HG03571 (cell line): Measurements from ENCODE around the gene USP6NL.
A peak's percentile ranks its signal among the peaks of the same experiment; 100 is the strongest.
"Not testable (repeated sequence)": the region's sequence is repeated elsewhere in the genome, so short reads cannot be mapped to it uniquely, and the experiment has no call there.

ENCODE experiments used
- ATAC-seq: cut with Tn5 transposase; IDR thresholded peaks from one replicate; pipeline ENCODE4 v1.9.1; 2021; ENCODE audit not compliant: unreplicated experiment

USP6NL gene

DNA sequence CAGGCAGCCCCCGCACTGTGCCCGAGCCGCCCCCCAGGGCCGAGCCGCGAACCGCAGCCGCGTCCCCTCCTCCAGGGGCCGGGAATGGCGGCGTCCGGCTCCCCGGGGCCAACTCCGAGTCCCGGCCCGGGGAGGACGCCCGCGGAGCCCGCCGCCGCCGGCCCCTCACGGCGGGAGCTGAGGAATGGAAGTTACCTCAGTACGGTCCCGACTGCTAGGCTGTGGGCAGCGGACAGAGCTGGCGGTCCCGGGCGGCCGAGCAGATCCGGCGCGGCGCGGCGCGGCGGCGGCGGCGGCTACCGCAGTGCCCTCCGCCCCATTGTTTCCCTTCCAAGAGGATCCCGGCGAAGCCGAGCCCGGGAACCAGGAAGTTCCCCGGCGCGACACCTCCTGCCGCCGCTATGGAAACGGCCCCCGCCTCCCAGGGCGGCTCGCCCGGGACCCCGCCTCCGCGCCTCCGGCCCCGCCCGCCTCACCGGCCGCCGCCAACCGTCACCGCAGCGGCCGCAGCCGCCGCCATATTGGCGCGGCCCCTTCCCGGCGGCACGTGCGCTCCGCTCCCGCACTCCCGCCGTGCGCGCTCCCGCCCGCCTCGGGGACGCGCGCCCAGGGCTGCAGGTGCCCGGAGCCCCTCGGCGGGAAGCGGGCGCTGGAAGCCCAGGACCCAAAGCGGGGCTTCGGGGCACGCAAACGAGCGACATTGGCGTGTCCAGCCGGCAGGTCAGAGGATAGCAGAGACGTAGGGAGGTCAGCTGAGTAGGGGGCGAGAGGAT is at the start of gene USP6NL:
TSS of gene USP6NL (minus strand) at position 403 of the 773 bp plus-strand sequence. CDS start 14,016 bp downstream, outside the sequence.
- ATAC-seq = peak; percentile 52

DNA sequence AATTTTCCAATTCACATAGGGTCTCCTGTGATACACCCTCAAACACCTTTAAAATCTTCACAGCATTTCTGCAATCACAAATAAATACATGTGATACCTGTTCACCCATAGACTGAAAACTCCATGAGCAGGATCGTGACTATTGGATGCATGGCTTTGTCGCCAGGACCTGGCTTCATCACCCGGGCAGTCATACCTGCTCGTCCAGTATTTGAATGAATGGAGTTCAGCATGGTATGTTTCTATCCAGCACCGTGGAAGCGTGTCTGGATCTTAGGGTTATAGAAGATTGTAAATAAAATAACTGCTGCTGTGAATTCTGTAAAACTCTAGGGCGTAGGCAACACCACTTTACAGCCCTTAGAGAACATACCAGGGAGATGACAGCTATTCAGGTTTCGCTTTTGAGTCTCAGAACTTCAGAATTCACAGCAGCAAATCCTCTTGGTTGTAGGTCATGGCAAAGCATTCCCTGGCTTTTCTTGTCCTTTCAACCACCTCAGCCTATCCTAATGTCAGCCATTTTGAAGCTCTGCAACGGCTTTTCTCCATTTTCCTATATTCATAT is 47.4 kb upstream of the USP6NL start:
- no peak for ATAC-seq

DNA sequence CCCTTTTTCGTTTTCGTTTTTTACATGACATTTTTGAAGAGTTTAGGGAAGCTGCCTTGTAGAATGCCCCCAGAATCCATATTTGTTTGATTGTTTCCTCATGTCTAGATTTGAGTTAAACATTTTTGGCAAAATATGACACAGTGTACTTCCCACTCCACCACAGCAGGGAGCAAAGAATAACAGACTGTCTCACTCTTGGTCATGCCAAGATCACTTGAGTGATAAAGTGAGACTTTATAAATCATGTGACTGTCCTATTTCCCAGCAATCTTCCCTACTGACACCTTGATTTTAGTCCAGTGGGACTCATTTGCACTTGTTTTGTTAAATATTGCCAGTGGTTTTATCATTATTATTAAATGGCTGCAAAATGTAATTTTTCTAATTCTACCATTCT is 44.4 kb upstream of the USP6NL start:
- ATAC-seq = no peak

DNA sequence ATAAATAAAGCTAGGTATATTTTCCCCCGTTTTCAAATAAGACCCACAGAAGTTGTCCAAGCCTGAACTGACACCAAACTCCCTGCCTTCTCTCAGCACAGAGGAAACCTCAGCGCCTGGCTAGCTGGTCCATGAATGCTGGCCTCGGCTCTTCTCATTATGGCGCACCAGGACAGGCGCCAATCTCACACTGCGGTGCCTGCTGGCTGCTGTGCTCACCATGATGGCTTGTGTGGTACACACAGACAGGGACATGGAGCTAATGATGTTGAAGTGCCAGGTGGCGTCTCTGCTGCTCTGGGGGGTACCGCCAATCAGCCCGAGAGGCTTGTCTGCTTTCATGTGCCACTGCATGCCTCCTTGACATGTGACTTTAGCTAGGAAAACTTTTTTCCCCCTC is 43.2 kb upstream of the USP6NL start:
- no peak for ATAC-seq

DNA sequence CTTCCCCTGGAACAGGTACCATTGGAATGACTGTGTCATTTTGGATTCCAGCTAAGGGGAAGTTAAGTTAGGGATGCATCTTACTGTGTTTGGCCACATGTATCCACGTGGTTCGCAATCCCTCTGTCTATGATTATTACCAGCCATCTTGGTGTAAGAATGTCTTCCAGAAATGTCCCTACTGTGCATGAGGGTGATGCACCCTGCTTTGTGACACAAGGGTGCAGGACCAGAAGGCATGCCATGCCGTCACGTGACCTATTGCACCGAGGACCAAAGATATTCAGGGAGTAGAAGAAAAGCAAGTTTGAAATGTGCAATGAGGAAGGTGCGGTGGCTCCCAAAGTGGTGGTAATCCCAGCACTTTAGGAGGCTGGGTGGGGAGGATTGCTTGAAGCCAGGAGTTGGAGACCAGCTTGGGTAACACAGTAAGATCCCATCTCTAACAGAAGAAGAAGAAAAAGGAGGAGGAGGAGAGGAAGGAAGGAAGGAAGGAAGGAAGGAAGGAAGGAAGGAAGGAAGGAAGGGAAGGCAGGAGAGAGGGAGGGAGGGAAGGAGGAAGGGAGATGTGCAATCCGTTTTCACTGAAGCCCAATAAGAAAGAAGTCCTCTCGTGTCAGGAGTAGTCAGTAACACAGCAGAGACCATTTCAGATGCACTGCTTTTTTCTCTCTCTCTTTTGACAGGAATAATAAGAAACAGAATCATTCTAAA is 42.5 kb upstream of the USP6NL start:
- ATAC-seq = no peak

DNA sequence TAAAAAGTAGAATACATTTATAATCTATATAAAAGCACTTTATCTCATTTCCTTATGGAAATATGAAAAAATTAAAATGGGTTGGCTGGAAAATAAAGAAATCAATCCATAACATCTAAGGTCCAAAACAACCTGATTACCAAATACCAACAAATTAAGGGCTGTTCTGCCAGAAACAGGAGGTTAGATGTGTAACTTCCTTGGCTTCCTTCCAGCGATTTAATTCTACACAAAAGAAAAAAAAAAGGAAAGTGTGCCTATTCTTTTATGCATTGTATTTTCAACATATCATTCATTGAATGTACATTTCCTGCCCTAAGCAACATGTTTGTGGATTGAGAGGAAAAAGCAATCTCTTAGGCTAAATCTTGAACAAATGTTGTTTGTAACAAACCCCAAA is 36.2 kb upstream of the USP6NL start:
- ATAC-seq = no peak

DNA sequence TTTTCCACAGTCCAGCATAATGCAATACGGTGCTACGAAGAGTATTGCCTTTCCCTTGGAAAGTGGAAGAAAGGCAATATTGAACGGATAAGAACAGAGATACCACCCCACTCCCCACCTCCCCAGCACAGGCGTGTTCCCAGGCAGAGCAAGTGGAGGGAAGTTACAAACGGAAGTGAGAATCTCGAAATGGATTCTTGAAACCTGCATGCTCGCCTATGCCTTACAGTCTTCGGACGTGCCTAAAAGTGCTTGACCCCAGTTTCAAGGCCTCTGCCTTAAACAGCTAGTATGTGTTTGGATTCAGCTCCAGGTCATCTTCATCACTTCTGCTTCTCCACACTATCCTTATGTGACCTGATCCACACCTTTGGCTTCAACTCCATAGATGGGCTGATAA is 35.0 kb upstream of the USP6NL start:
- no peak for ATAC-seq

DNA sequence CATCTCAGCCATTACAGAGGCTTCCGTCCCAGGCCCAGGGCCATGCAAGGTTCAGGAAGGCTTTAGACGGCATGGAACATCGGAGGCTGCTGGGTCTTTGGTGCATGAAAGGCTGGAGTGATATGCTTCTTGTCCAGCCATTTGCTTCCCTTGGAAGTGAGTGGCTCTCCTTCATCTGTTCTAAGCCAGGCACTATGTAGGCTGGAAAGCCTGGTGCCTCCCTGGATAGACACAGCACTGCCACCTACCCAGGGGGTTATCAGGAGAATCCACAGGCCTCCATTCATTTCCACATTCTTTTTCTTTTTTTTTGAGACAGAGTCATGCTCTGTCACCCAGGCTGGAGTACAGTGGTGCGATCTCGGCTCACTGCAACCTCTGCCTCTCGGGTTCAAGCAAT is 31.6 kb upstream of the USP6NL start:
- ATAC-seq = no peak

DNA sequence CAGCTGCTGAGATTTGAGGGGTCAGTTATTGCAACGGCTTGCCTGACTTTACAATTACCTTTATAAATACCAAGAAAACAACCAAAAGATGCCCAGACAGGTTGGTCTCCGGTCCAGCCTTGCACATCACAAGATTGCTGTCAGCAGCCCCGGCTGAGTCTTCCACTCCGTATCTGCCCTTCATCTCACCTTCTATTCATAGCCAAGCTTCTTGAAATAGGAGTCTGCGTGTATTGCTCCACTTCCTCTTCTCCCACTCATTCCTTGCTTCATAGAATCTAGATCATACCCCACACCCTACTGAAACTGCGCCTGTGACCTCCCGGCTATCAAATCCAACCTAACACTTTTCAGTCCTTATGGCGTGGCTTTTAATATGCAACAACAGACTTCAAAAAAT is 31.1 kb upstream of the USP6NL start:
- ATAC-seq = no peak

DNA sequence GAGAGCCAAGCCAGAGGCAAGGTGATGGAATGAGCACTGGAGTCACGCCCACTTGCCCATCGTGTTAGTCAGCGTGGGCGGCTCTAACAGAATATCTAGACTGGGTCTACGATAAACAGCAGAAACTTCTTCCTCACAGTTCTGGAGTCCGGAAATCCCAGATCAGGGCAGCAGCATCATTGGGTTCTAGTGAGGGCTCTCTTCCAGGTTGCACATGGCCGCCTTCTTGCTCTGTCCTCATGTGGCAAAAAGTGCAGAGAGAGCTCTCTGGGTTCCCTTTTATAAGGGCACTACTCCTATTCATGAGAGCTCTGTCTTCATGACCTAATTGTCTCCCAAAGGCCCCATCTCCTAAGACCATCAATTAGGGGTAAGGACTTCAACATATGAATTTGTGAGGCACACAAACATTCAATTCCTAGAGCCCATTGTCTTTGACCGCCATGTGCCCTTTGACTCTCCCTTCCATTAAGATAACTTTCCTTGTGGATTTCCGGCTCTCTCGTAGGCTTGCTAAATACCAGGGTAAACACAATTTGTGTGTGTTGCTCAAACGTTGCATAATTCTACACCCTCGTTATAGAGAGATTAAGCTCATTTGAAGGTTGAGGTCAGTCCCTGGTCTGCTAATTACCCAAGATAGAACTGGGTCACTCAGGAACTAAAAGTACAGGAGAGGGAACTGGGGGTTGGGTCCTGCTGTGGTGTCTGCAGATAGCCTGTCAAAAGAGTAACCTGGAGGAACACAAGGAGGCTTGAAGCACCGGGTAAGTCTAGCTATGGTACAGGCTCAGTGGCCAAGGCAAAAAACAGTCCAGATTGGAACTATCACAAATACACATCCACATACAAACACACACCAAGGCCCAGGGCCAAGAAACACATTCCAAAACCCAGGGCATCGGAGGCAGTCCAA is 28.7 kb upstream of the USP6NL start:
- no peak for ATAC-seq

DNA sequence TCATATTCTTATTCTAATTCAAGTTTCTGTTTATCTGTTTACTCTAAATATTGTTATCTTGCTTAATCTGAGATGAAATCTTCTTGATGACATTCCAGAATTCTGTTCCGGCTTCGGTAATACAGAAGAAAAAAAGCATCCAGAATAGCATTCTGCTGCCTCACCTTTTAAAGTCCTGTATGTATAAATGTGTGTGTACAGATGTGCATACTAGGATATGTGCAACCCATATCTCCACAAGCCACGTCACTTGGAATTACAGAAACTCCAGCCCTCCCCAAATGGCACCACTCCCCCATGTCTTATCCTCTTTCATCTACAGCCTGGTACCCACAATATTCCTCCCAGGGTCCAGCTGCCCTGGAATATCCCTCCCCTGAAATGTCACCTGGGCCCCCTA is 27.9 kb upstream of the USP6NL start:
- no peak for ATAC-seq

DNA sequence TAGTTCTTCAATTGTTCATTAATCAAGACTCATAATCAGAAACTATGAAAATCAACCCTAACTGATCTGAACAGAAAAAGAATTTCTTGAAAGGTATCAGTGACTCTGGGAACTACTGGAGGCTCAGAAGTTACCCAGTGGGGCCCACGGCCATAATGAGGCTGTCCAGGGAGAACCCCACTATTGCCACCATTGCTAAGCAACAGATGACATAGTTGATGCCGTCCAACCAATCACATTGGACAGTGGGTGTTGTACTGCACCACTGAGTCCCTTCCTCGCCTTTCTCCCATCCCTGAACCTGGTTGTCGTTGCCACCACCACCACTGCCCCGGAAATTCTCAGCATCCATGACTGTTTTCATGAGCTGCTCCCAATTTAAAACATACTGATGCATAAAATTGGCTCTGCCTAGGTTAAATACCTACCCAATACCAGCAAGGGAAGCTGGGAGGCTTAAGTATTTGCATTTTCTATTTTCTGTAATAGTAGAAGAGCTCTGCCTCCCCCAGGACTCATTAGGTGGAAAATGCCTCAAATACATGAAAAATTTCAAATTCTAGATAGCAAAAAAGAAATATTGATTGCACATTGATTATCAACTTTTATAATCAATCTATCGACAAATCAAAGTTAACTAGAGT is 26.7 kb upstream of the USP6NL start:
- no peak for ATAC-seq

DNA sequence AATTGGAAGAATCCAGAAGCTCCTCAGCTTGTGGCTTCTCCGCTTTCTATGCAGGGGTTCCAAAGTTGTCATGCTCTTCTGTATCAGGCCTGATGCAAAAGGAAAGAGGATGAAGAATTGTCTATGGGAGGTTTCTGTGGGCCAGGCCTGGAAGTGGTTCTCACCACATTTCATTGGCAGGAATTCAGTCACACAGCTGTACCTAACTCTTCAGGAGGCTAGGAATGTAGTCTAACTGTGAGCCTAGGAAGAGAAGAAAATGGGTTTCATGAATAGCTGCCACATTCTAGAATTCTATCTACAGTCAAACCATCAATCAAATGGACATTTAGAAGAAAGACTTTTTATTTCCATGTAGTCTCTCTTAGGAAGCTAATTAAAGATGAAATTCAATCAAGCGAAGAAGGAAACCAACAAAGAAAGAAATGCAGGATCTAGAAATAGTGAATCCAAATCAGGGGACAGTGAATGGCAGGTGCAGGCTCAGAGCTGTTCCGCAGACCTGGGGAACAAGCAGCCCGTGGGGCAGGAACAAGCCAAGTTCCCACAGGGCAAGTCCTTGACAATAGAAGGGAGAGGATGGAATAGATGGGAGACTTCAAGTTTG is 25.4 kb upstream of the USP6NL start:
- no peak for ATAC-seq

DNA sequence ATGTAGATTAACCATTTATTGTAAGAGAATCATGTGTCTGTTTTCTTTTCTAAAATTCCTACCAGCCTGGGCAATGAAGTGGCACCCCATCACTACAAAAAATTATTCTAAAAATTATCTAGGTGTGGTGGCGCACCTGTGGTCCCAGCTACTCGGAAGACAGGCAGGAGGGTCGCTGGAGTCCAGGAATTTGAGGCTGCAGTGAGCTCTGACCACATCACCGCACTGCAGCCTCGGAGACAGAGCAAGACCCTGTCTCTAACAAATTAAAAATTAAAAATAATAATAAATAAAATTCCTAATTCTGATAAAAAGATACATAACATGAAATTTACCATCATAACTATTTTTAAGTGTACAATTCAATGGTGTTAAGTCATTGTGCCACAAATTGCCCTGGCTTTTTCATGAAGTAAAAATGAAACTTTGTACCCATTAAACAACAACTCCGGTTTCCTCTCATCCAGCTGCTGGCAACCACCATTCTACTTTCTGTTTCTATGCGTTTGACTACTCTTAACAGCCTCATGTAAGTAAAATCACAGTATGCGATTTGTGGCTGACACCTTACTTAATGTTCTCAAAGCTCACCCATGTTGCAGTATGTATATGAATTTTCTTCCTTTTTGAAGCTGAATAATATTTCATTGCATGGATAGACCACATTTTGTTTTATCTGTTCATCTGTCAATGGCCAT is 20.6 kb upstream of the USP6NL start:
- ATAC-seq = peak; percentile 94

DNA sequence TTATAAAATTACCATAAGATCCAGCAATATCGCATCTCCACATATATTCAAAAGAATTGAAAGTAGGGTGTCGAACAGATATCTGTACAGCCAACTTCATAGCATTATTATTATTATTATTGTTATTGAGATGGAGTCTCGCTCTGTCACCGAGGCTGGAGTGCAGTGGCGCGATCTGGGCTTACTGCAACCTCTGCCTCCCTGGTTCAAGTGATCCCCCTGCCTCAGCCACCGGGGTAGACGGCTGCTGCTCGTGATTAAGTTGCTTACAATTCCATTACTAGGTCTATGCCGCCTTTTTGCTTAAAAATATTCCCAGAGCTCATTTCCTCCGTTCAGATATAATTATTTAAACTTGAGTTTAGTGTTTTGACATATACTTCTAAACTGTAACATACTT is 19.8 kb upstream of the USP6NL start:
- no peak for ATAC-seq

DNA sequence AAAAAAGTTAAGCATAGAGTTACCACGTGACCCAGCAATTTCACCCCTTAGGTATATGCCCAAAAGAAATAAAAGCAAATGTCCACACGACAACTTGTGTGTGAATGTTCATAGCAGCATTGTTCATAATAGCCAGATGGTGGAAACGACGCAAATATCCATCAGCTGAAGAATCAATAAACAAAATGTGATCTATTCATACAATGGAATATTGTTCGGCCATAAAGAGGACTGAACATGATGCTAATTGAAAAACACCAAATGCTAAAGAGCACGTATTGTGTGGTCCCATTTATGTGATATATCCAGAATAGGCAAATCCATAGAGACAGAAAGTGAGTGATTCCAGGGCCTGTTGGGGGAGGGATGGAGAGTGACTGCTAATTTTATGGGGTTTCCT is 18.3 kb upstream of the USP6NL start:
- no peak for ATAC-seq

DNA sequence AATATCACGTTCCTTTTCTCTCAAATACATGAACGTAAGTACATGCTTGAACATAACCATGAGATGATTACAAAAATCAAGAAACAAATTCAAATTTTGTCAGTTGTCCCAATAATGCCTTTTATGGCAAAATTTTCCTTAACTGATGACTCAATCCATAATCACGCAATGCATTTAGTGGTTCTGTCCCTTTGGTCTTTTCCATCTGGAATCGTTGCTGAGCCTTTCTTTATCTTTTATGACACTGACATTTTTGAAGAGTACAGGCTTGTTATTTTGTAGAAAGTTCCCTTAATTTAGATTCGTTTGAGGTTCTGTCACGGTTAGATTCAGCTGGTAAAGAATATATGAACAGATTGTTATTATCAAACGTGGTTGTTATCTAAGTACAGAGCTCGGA is 16.5 kb upstream of the USP6NL start:
- ATAC-seq = not testable (repeated sequence)

DNA sequence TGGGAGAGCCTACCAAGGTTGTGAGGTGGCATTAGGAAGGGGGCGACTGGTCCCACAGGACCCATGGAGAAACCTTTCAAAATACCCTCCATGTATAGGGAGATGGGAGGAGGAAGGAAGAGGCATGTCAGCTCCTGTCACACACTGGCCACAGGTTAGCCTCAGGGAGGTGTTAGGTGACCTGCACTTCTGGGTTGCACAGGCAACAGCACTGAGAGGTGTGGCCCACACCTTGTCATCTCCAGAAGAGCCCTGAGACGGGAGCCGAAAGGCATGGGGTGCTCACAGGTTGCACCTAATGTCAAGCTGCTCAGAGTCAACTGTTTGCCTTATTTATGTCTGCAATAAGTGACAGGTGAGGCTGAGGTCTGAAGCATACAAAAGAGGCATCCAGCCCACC is 14.6 kb upstream of the USP6NL start:
- ATAC-seq = no peak

DNA sequence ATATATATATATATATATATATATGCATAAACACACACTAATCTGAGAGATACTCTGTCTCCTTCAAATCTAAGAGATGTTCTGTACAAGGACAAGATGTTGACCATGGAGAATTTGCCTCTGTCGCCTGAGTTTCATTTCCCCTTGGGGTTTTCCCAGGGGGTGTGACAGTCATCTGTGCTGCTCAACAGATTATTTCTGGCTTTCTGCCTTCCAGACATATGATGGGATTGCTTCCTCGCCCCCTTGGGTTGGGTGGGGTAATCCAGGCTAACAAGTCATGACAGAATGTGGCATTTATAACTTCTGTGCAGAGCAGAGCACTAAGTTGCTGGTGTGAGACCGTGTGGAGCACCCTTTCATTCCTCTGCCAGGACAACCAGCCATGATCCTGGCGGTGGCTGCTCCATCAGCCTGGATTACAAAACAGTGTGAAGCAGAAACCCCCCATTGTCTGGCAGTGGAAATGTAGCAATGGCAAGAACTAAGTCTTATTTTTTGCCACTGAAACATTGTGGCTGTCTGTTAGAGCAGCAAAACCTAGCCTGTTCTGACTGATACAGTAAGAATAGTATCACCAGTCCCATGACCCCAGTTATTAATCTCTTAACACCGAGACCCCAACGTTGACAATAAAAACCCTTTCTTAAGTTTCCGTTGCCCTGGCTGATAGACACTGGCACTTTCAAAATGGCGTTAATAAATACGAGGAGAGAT is 13.7 kb upstream of the USP6NL start:
- peak; percentile 72 for ATAC-seq
